Putamen (tissue), 1 donor: ENCODE results near the gene CFAP43.

Experiments used
- DNase-seq: peaks from one replicate; pipeline ENCODE4 v3.0.0-alpha.2; 2016; ENCODE audit warnings: low spot score

The CFAP43 gene

GRCh38 chr10:104099269-104099668 lies 132.9 kb downstream of the CFAP43 start:
- no peak for DNase-seq

- no peak for DNase-seq
These were observed 133.7 kb downstream of the CFAP43 start for GRCh38 chr10:104098358-104098925.

- no peak for DNase-seq
These were observed 135.5 kb downstream of the CFAP43 start for GRCh38 chr10:104096692-104097091.

- DNase-seq, result no peak
These were observed 139.4 kb downstream of the CFAP43 start for GRCh38 chr10:104092749-104093148.

GRCh38 chr10:104090611-104091010 lies 141.6 kb downstream of the CFAP43 start:
- no peak for DNase-seq

- no peak for DNase-seq
These were observed 142.5 kb downstream of the CFAP43 start for GRCh38 chr10:104089621-104090020.

- no peak for DNase-seq
These were observed 143.9 kb downstream of the CFAP43 start for GRCh38 chr10:104088239-104088638.

- DNase-seq, result no peak
These were observed 146.3 kb downstream of the CFAP43 start, which contains the start of gene COL17A1 for GRCh38 chr10:104085801-104086400. COL17A1 (minus strand) TSS chr10:104085880; CDS start chr10:104080673, 5,207 bp downstream.

- no peak for DNase-seq
These were observed 147.6 kb downstream of the CFAP43 start for GRCh38 chr10:104084482-104085142.

GRCh38 chr10:104081998-104082397 lies 150.2 kb downstream of the CFAP43 start:
- no peak for DNase-seq

- DNase-seq, result peak; percentile 14
These were observed 151.4 kb downstream of the CFAP43 start for GRCh38 chr10:104080762-104081161.
